K562 (cell line): ENCODE measurements around the gene FMNL3. TPM values are rescaled to one million over a fixed set of nuclear protein-coding genes. Genes with fewer than 3 reads are reported as not detected.

Experiments
- BRF2 ChIP-seq: IDR thresholded peaks from 3 replicates; pipeline ENCODE4 v1.6.1; 2011; ENCODE audit warnings: borderline replicate concordance, mild to moderate bottlenecking; ENCODE audit not compliant: insufficient read length, insufficient read depth
- CBFA2T3 ChIP-seq: fragments of 450-650 bp; IDR thresholded peaks from 2 replicates; pipeline ENCODE4 v1.6.1; 2017
- CEBPG ChIP-seq, 3 experiments: fragments of 200-800 bp in 1 of 3; sonication (Bioruptor generic) in 1 of 3; sonication (generic) in 1 of 3; formaldehyde crosslinking in 1 of 3; IDR thresholded peaks in 2 of 3; conservative IDR thresholded peaks in 1 of 3; 2 replicates each; pipeline versions ENCODE4 v1.6.1 to v1.8.0; 2016 to 2022; ENCODE audit warnings: missing compliant biosample characterization in 2 of 3, missing genetic modification characterization in 2 of 3, mild to moderate bottlenecking in 1 of 3, missing genetic modification reagents in 1 of 3
- CREB3 ChIP-seq: fragments of 450-650 bp; conservative IDR thresholded peaks from 2 replicates; pipeline ENCODE4 v1.6.1; 2016; ENCODE audit warnings: missing genetic modification characterization, low read depth, mild to moderate bottlenecking, missing compliant biosample characterization, moderate library complexity
- DPF2 ChIP-seq: fragments of 450-650 bp; IDR thresholded peaks from 2 replicates; pipeline ENCODE4 v1.6.1; 2016
- GABPB2 ChIP-seq: fragments of 250-450 bp; sonication (Bioruptor Pico); conservative IDR thresholded peaks from 2 replicates; pipeline ENCODE4 v1.5.1; 2021; ENCODE audit warnings: mild to moderate bottlenecking
- HDAC3 ChIP-seq: fragments of 450-650 bp; IDR thresholded peaks from 2 replicates; pipeline ENCODE4 v1.6.1; 2018; ENCODE audit warnings: borderline replicate concordance, mild to moderate bottlenecking, moderate library complexity; ENCODE audit not compliant: partially characterized antibody
- HDAC6 ChIP-seq: IDR thresholded peaks from 2 replicates; pipeline ENCODE4 v1.6.1; 2012; ENCODE audit warnings: low read depth, mild to moderate bottlenecking, control low read depth, inconsistent platforms, low read length, moderate library complexity
- KLF16 ChIP-seq: IDR thresholded peaks from 2 replicates; pipeline ENCODE4 v1.6.1; 2016; ENCODE audit warnings: antibody characterized with exemption
- MCM3 ChIP-seq: fragments of 450-650 bp; IDR thresholded peaks from 2 replicates; pipeline ENCODE4 v1.6.1; 2016
- MYC ChIP-seq, 2 experiments: fragments of 250-450 bp in 1 of 2; sonication (Bioruptor Pico) in 1 of 2; IDR thresholded peaks; 2 replicates each; pipeline versions ENCODE4 v1.5.1 to v1.6.1; 2012 to 2021; ENCODE audit warnings: low read depth in 2 of 2, borderline replicate concordance in 1 of 2, improper control_type of control experiment in 1 of 2, low read length in 1 of 2, mild to moderate bottlenecking in 1 of 2, moderate library complexity in 1 of 2
- NR2C1 ChIP-seq, 2 experiments: fragments of 450-650 bp; IDR thresholded peaks; 2 replicates each; pipeline ENCODE4 v1.6.1; 2017; ENCODE audit warnings: mild to moderate bottlenecking in 2 of 2, antibody characterized with exemption in 1 of 2, inconsistent platforms in 1 of 2, missing compliant biosample characterization in 1 of 2, missing genetic modification characterization in 1 of 2
- POLR2H ChIP-seq: IDR thresholded peaks from 2 replicates; pipeline ENCODE4 v1.6.1; 2016; ENCODE audit warnings: missing genetic modification characterization, low read depth, mild to moderate bottlenecking, control low read depth, missing compliant biosample characterization, moderate library complexity
- TCF3 ChIP-seq: sonication (generic); formaldehyde crosslinking; IDR thresholded peaks from 2 replicates; pipeline ENCODE4 v1.4.0; 2020; ENCODE audit warnings: mild to moderate bottlenecking, missing genetic modification reagents
- ZBTB9 ChIP-seq: fragments of 450-650 bp; formaldehyde crosslinking; IDR thresholded peaks from 2 replicates; pipeline ENCODE4 v1.4.0; 2020; ENCODE audit warnings: mild to moderate bottlenecking, moderate library complexity
- ZEB2 ChIP-seq: fragments of 450-650 bp; IDR thresholded peaks from 2 replicates; pipeline ENCODE4 v1.6.1; 2016
- ZNF280A ChIP-seq: fragments of 450-650 bp; IDR thresholded peaks from 2 replicates; pipeline ENCODE4 v1.6.1; 2018; ENCODE audit warnings: mild to moderate bottlenecking, low read depth; ENCODE audit not compliant: partially characterized antibody
- ZNF639 ChIP-seq, 2 experiments: fragments of 200-800 bp in 1 of 2; sonication (Bioruptor generic) in 1 of 2; sonication (generic) in 1 of 2; formaldehyde crosslinking in 1 of 2; IDR thresholded peaks in 1 of 2; conservative IDR thresholded peaks in 1 of 2; 2 replicates each; pipeline versions ENCODE4 v1.5.0 to v1.6.1; 2016 to 2020; ENCODE audit warnings: missing compliant biosample characterization in 1 of 2, missing genetic modification characterization in 1 of 2, missing genetic modification reagents in 1 of 2
- ZNF717 ChIP-seq: fragments of 250-450 bp; sonication (Bioruptor Pico); IDR thresholded peaks from 2 replicates; pipeline ENCODE4 v1.5.0; 2021
- polyA plus RNA-seq, 8 experiments: library from polyadenylated mRNA; depleted of rRNA in 4 of 8; stranded (reverse) in 5 of 8; unstranded in 3 of 8; fragments of >200 nt; fragmentation: Nextera tagmentation in 2 of 8; fragmentation: Illumina TruSeq in 1 of 8; extraction: Ambion mirVana in 2 of 8; extraction: Trizol in 1 of 8; gene quantifications; 2 replicates each; pipeline versions ENCODE4 v1.2.1 to v1.2.3, GENCODE V29; 2011 to 2014; ENCODE audit warnings: inconsistent platforms in 1 of 8, missing spikeins in 1 of 8
- total RNA-seq, 7 experiments: library from RNA; depleted of rRNA in 6 of 7; stranded (reverse); fragments of >200 nt in 6 of 7; fragmentation: Illumina TruSeq in 2 of 7; extraction: Trizol in 2 of 7; gene quantifications; 2 replicates each; pipeline versions ENCODE4 v1.2.1 to v1.2.3, GENCODE V29; 2011 to 2021; ENCODE audit warnings: low replicate concordance in 1 of 7

FMNL3 gene
- total and polyA plus RNA-seq, 9 of the 15 experiments (the other 6 are each of a cell fraction or from before 2014, with no cell fraction given): 0.49 to 14.4 (median 6.8) TPM

- TF ChIP-seq ZBTB9 (CRISPR knock-in tag) (peak; percentile 70; the same call in 1 of the 2 replicates), TCF3 (CRISPR knock-in tag) (peak; percentile 90), KLF16 (peak; percentile 60; the same call in 1 of the 2 replicates), HDAC3 (peak; percentile 42), ZEB2 (peak; percentile 62; the same call in 1 of the 2 replicates), BRF2 (no peak), MCM3 (no peak), NR2C1 (IDR thresholded peaks at IDR 0.05) (no peak), NR2C1 (tag; IDR thresholded peaks at IDR 0.05) (0 out of 2 replicates have a peak, but pooled peaks have one; percentile 51), POLR2H (tag) (0 out of 2 replicates have a peak, but pooled peaks have one; percentile 49), DPF2 (peak; percentile 43; the same call in 1 of the 2 replicates), ZNF717 (CRISPR knock-in tag) (no peak), ZNF639 (CRISPR knock-in tag; conservative IDR thresholded peaks at IDR 0.05 in 1 of 2, IDR thresholded peaks at IDR 0.05 in 1 of 2) (0 out of 4 replicates have a peak, but pooled peaks of 1 of the 2 experiments have one; percentile 24), GABPB2 (CRISPR knock-in tag) (no peak), MYC (IDR thresholded peaks at IDR 0.05; ENCODE audit: low read depth, low read length) (peak; percentile 48; the same call in 1 of the 2 replicates), MYC (CRISPR knock-in tag; IDR thresholded peaks at IDR 0.05; ENCODE audit: borderline replicate concordance, low read depth) (0 out of 2 replicates have a peak, but pooled peaks have one; percentile 22), CEBPG (CRISPR knock-in tag; IDR thresholded peaks at IDR 0.05) (peak; percentile 98), CEBPG (tag; conservative IDR thresholded peaks at IDR 0.05 in 1 of 2, IDR thresholded peaks at IDR 0.05 in 1 of 2) (peak; percentile 92 to 100), CBFA2T3 (peak; percentile 79), HDAC6 (no peak), CREB3 (tag) (no peak), ZNF280A (no peak)
Observed at GRCh38 chr12:49730568-49731101, 23.4 kb upstream of the FMNL3 start (continued).
